ENCODE measurements around the gene SLC6A18. TPM values are rescaled to one million over a fixed set of nuclear protein-coding genes. Genes with fewer than 3 reads are reported as not detected.

The SLC6A18 gene
- total RNA-seq, 1 experiment from 2014 or later: not detected

DNA sequence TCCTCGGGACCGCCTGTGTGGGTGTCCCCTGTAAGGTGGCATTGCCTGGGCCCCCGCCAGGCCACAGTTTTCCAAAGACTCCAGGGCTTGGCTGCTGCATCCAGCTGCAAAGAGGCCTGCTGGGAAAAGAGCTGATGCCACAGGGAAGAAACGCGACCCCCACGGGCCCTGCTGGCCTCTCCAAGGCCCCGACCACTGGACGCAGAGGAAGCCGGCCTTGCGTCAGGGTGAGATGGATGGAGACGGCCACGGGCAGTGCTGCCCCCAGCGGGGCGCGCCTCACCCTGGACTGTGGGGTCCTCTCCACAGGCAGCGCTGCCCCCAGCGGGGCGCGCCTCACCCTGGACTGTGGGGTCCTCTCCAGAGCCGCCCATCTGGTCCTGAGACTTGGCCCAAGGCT is 45.1 kb upstream of the SLC6A18 start:
- Histone ChIP-seq H3K36me3 (ENCODE audit: control insufficient read depth, insufficient read depth, low read length) (no peaks in the 10 kb centered on the region), H3K27ac (ENCODE audit: low read length) (no peak overlapping the region), H3K9me3 (ENCODE audit: control insufficient read depth, insufficient read depth, low read depth, low read length) (no peaks in the 10 kb centered on the region), H3K4me1 (ENCODE audit: control insufficient read depth, insufficient read depth, low read length) (peaks cover 7% of the 10 kb centered on the region), H3K4me3 (ENCODE audit: low read depth in 2 of 2, low read length in 2 of 2) (no peak overlapping the region), H3K27me3 (ENCODE audit: control insufficient read depth, insufficient read depth, low read length) (no peaks in the 10 kb centered on the region)
- TF ChIP-seq, protein P1, sequence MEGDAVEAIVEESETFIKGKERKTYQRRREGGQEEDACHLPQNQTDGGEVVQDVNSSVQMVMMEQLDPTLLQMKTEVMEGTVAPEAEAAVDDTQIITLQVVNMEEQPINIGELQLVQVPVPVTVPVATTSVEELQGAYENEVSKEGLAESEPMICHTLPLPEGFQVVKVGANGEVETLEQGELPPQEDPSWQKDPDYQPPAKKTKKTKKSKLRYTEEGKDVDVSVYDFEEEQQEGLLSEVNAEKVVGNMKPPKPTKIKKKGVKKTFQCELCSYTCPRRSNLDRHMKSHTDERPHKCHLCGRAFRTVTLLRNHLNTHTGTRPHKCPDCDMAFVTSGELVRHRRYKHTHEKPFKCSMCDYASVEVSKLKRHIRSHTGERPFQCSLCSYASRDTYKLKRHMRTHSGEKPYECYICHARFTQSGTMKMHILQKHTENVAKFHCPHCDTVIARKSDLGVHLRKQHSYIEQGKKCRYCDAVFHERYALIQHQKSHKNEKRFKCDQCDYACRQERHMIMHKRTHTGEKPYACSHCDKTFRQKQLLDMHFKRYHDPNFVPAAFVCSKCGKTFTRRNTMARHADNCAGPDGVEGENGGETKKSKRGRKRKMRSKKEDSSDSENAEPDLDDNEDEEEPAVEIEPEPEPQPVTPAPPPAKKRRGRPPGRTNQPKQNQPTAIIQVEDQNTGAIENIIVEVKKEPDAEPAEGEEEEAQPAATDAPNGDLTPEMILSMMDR (IDR thresholded peaks at IDR 0.05): no peak
- TF ChIP-seq TCF7L2 (IDR thresholded peaks at IDR 0.05; ENCODE audit: low read depth, low read length) (no peak), POLR2AphosphoS5 (IDR thresholded peaks at IDR 0.05; ENCODE audit: low read depth, low read length) (no peak), SIN3A (IDR thresholded peaks at IDR 0.05; ENCODE audit: borderline replicate concordance, insufficient read depth, low read depth, low read length) (no peak)
- TF ChIP-seq, protein P2, sequence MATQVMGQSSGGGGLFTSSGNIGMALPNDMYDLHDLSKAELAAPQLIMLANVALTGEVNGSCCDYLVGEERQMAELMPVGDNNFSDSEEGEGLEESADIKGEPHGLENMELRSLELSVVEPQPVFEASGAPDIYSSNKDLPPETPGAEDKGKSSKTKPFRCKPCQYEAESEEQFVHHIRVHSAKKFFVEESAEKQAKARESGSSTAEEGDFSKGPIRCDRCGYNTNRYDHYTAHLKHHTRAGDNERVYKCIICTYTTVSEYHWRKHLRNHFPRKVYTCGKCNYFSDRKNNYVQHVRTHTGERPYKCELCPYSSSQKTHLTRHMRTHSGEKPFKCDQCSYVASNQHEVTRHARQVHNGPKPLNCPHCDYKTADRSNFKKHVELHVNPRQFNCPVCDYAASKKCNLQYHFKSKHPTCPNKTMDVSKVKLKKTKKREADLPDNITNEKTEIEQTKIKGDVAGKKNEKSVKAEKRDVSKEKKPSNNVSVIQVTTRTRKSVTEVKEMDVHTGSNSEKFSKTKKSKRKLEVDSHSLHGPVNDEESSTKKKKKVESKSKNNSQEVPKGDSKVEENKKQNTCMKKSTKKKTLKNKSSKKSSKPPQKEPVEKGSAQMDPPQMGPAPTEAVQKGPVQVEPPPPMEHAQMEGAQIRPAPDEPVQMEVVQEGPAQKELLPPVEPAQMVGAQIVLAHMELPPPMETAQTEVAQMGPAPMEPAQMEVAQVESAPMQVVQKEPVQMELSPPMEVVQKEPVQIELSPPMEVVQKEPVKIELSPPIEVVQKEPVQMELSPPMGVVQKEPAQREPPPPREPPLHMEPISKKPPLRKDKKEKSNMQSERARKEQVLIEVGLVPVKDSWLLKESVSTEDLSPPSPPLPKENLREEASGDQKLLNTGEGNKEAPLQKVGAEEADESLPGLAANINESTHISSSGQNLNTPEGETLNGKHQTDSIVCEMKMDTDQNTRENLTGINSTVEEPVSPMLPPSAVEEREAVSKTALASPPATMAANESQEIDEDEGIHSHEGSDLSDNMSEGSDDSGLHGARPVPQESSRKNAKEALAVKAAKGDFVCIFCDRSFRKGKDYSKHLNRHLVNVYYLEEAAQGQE (IDR thresholded peaks at IDR 0.05; ENCODE audit: insufficient read depth in 1 of 2, low read depth in 2 of 2, low read length in 1 of 2): no peak
- POLR2A ChIA-PET: no interaction called here
- ATAC-seq (no peak), DNase-seq (ENCODE audit: low read depth, low spot score) (no peak)
- in situ Hi-C loops (cut with HindIII; ENCODE audit: low pct_unique_long_range_greater_than_20kb, low sequenced_read_pairs): no loop called here
- BruUV-seq (replicated peaks): no TSS peak
- intact Hi-C loops (cut with micrococcal nuclease; ENCODE audit: unreplicated experiment): no loop called here
- CTCF ChIA-PET: no interaction called here

DNA sequence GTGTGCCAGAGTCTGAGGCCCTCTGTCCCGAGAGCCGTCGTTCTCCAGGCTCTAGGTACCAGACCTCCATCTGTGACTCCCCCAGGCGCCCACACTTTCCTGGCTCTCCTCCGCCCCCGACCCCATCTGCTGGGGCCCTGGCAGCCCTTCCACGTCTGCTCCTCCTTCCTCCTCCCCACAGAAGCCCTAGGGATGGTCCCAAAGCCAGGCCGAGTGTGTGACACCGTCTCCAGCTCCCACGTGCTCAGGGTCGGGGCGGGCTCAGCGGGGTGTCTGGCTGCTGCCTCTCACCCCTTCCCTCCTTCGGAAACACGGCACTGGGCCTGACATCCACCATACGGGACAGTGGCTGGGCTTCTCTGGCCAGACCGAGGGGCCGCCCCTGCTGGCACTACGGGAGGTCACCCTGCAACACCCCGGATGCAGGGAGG is 44.3 kb upstream of the SLC6A18 start:
- in situ Hi-C loops (cut with HindIII; ENCODE audit: low pct_unique_long_range_greater_than_20kb, low sequenced_read_pairs) (no loop called here), intact Hi-C loops (cut with micrococcal nuclease; ENCODE audit: unreplicated experiment) (no loop called here)
- Histone ChIP-seq H3K27ac (ENCODE audit: low read length) (no peak overlapping the region), H3K4me3 (ENCODE audit: low read depth in 2 of 2, low read length in 2 of 2) (no peak overlapping the region), H3K27me3 (ENCODE audit: control insufficient read depth, insufficient read depth, low read length) (no peaks in the 10 kb centered on the region), H3K4me1 (ENCODE audit: control insufficient read depth, insufficient read depth, low read length) (peaks cover 7% of the 10 kb centered on the region), H3K36me3 (ENCODE audit: control insufficient read depth, insufficient read depth, low read length) (no peaks in the 10 kb centered on the region), H3K9me3 (ENCODE audit: control insufficient read depth, insufficient read depth, low read depth, low read length) (no peaks in the 10 kb centered on the region)
- DNase-seq (ENCODE audit: low read depth, low spot score): no peak
- no peak for TF ChIP-seq TCF7L2 (IDR thresholded peaks at IDR 0.05; ENCODE audit: low read depth, low read length)
- TF ChIP-seq, protein P2 (IDR thresholded peaks at IDR 0.05; ENCODE audit: insufficient read depth in 1 of 2, low read depth in 2 of 2, low read length in 1 of 2): no peak
- ChIA-PET POLR2A (no interaction called here), CTCF (no interaction called here)
- BruUV-seq (replicated peaks): no TSS peak
- no peak for ATAC-seq

Data from Panc1 (cell line).